Renal cortex interstitium (tissue), 11 donors: ENCODE measurements around the gene TREML4. TPM values are rescaled to one million over a fixed set of nuclear protein-coding genes. Genes with fewer than 3 reads are reported as not detected.
A peak's percentile ranks its signal among the peaks of the same experiment; 100 is the strongest.

ENCODE experiments used
- DNase-seq, 11 donors: peaks; one replicate each; pipeline ENCODE4 v3.0.0-alpha.2; 2013; ENCODE audit warnings: low read depth in 9 of 11, low spot score in 4 of 11; ENCODE audit errors: extremely low read depth in 1 of 11
- polyA plus RNA-seq, 3 donors: library from polyadenylated mRNA; unstranded; fragments of 120-200 nt; gene quantifications; one replicate each; pipeline ENCODE4 v1.2.1, GENCODE V29; 2013; ENCODE audit not compliant: insufficient read length in 3 of 3

TREML4 gene
- polyA plus RNA-seq, 3 donors = not detected

GRCh38 chr6:41274256-41274655 lies 46.1 kb downstream of the TREML4 start:
- no peak for DNase-seq

- no peak for DNase-seq
Observed at GRCh38 chr6:41275489-41275888, 47.3 kb downstream of the TREML4 start.

- no peak for DNase-seq
Observed at GRCh38 chr6:41277605-41278004, 49.5 kb downstream of the TREML4 start.

- peak in 9 of 11 donors; percentile 36 to 70 (median 61) for DNase-seq
Observed at GRCh38 chr6:41278699-41279405, 50.7 kb downstream of the TREML4 start.

- DNase-seq = no peak
Observed at GRCh38 chr6:41280381-41281057, 52.4 kb downstream of the TREML4 start.

GRCh38 chr6:41283600-41283999 lies 55.5 kb downstream of the TREML4 start:
- no peak for DNase-seq

- peak in 6 of 11 donors; percentile 13 to 35 (median 21) for DNase-seq
Observed at GRCh38 chr6:41284726-41285125, 56.6 kb downstream of the TREML4 start.

- no peak for DNase-seq
Observed at GRCh38 chr6:41286544-41287346, 58.6 kb downstream of the TREML4 start, which contains the start of gene TREM1. Gene TREM1 (minus strand): TSS chr6:41286682. CDS start chr6:41286655, 27 bp downstream.

GRCh38 chr6:41288030-41288753 lies 60.0 kb downstream of the TREML4 start:
- DNase-seq = no peak

Other genes starting within 250 kb of the TREML4 start
- gene UNC5CL, start 189.1 kb upstream of the TREML4 start, polyA plus RNA-seq = 10 to 100 TPM in 1 of 3 donors, 1 to 10 TPM in 2; 4.9 to 16.2 (median 6.9) TPM
- gene TSPO2, start 185.9 kb upstream of the TREML4 start, polyA plus RNA-seq = 1 to 10 TPM in 1 of 3 donors, under 1 TPM in 2; 0.82 to 1.1 (median 0.86) TPM
- gene APOBEC2, start 175.1 kb upstream of the TREML4 start, polyA plus RNA-seq = under 1 TPM; 0.22 to 0.82 (median 0.26) TPM
- gene OARD1, start 156.0 kb upstream of the TREML4 start, polyA plus RNA-seq = 10 to 100 TPM; 56.4 to 66.3 (median 59.2) TPM
- 10 to 100 TPM; 47.1 to 54.6 (median 53.3) TPM for gene NFYA, start 155.4 kb upstream of the TREML4 start, polyA plus RNA-seq
- 1 to 10 TPM in 2 of 3 donors, under 1 TPM in 1; 0.45 to 1.2 (median 1.2) TPM for gene TREML1, start 74.0 kb upstream of the TREML4 start, polyA plus RNA-seq
- under 1 TPM; 0.15 to 0.67 (median 0.65) TPM for gene TREM2, start 65.2 kb upstream of the TREML4 start, polyA plus RNA-seq
- under 1 TPM; 0.06 to 0.18 (median 0.16) TPM for gene TREML2, start 27.2 kb upstream of the TREML4 start, polyA plus RNA-seq
- gene TREM1, start 58.3 kb downstream of the TREML4 start, polyA plus RNA-seq = under 1 TPM; 0.07 to 0.42 (median 0.38) TPM
- not detected for gene NCR2, start 107.3 kb downstream of the TREML4 start, polyA plus RNA-seq